GM12878 (cell line): Measurements from ENCODE around the gene NKAP. TPM values are rescaled to one million over a fixed set of nuclear protein-coding genes. Genes with fewer than 3 reads are reported as not detected.
A peak's percentile ranks its signal among the peaks of the same experiment; 100 is the strongest.

Experiments used
- ATAC-seq: fragments of 200-7000 bp; cut with Tn5 transposase; 3 replicates; pipeline ENCODE4 v1.9.1; 2020; ENCODE audit warnings: mild to moderate bottlenecking, moderate library complexity
- BruUV-seq: library from RNA; stranded (reverse); fragments of 400-500 nt; replicated peaks from 2 replicates; lab custom pipeline; 2021; lab: Mats Ljungman, UMichigan
- CTCF ChIA-PET: fragments of 300-600 bp; sonication (Branson Sonifier 250); formaldehyde crosslinking; extraction: SDS; loops from one replicate; lab custom pipeline; 2021; ENCODE audit warnings: inconsistent platforms; lab: Yijun Ruan, JAX
- POLR2A ChIA-PET: fragments of 350-600 bp; formaldehyde crosslinking; extraction: SDS; loops from one replicate; lab custom pipeline; 2021; ENCODE audit warnings: inconsistent platforms; lab: Charles Lee
- RAD21 ChIA-PET: fragments of 300-600 bp; sonication (Branson Sonifier 250); formaldehyde crosslinking; loops from one replicate; lab custom pipeline; 2023; ENCODE audit warnings: antibody characterized with exemption; ENCODE audit not compliant: unreplicated experiment; lab: Charles Lee
- SMC1A ChIA-PET: fragments of 300-600 bp; sonication (Branson Sonifier 250); formaldehyde crosslinking; loops from one replicate; lab custom pipeline; 2023; ENCODE audit not compliant: unreplicated experiment, uncharacterized antibody; lab: Charles Lee
- DNase-seq: peaks from one replicate; pipeline ENCODE4 v3.0.0-alpha.2; 2011; ENCODE audit warnings: low read depth, low spot score
- FAIRE-seq: peaks from 3 replicates; lab custom pipeline; 2011; peaks lifted over from hg19 to GRCh38; lab: Jason Lieb, UNC
- H2AFZ ChIP-seq: 2 replicates; pipeline ENCODE4 v1.6.0; 2011; ENCODE audit warnings: low read depth, low read length, control low read depth; ENCODE audit not compliant: control insufficient read depth
- H3K27ac ChIP-seq: 2 replicates; pipeline ENCODE4 v1.5.1; 2011; ENCODE audit warnings: control low read depth; ENCODE audit not compliant: control insufficient read depth, insufficient read depth
- H3K27me3 ChIP-seq, 2 experiments: replicated peaks in 1 of 2; 2 replicates each; pipeline versions ENCODE4 v1.6.0 to v1.6.1; 2011; ENCODE audit warnings: low read length in 1 of 2; ENCODE audit not compliant: control insufficient read depth in 2 of 2, insufficient read depth in 2 of 2
- H3K36me3 ChIP-seq, 2 experiments: 2 replicates each; pipeline ENCODE4 v1.5.1; 2011; ENCODE audit warnings: low read length in 1 of 2; ENCODE audit not compliant: control insufficient read depth in 2 of 2, insufficient read depth in 2 of 2
- H3K4me1 ChIP-seq: 2 replicates; pipeline ENCODE4 v1.6.1; 2011; ENCODE audit warnings: mild to moderate bottlenecking, low read length, moderate library complexity, mixed read lengths; ENCODE audit not compliant: control insufficient read depth, insufficient read depth
- H3K4me2 ChIP-seq: 2 replicates; pipeline ENCODE4 v1.6.0; 2011; ENCODE audit warnings: control low read depth; ENCODE audit not compliant: control insufficient read depth, insufficient read depth
- H3K4me3 ChIP-seq: fragments of 200-600 bp; sonication (generic); 2 replicates; pipeline ENCODE4 v1.5.1; 2016
- H3K79me2 ChIP-seq: 2 replicates; pipeline ENCODE4 v1.6.0; 2011; ENCODE audit warnings: low read length; ENCODE audit not compliant: control insufficient read depth, insufficient read depth
- H3K9ac ChIP-seq: 2 replicates; pipeline ENCODE4 v1.8.0; 2011; ENCODE audit warnings: low read length, control low read depth, mixed read lengths; ENCODE audit not compliant: control insufficient read depth, insufficient read depth
- H3K9me3 ChIP-seq: replicated peaks from 3 replicates; pipeline ENCODE4 v1.5.1; 2011; ENCODE audit warnings: mild to moderate bottlenecking, low read length; ENCODE audit not compliant: control insufficient read depth, insufficient read depth
- H4K20me1 ChIP-seq: 2 replicates; pipeline ENCODE4 v1.6.0; 2011; ENCODE audit not compliant: control insufficient read depth, insufficient read depth
- NFYB ChIP-seq: IDR thresholded peaks from 2 replicates; pipeline ENCODE4 v1.6.1; 2011; ENCODE audit warnings: low read depth, mild to moderate bottlenecking, low read length, improper control_type of control experiment, moderate library complexity; ENCODE audit not compliant: insufficient read depth
- SIN3A ChIP-seq: IDR thresholded peaks from 2 replicates; pipeline ENCODE4 v1.6.1; 2012; ENCODE audit warnings: low read depth, low read length, improper control_type of control experiment
- WGBS: methylation state at CpG from one replicate; pipeline ENCODE4 v1.1.6; 2016; ENCODE audit warnings: low lambda C conversion rate; ENCODE audit not compliant: insufficient replicate concordance, insufficient coverage; ENCODE audit errors: missing lambda C conversion rate; 5-methylcytosine and 5-hydroxymethylcytosine counted together
- in situ Hi-C: fragments of 300-500 bp; cut with MboI; formaldehyde crosslinking; loops from 9 replicates; pipeline ENCODE4 v1.14.3; 2018; ENCODE audit warnings: mixed read lengths
- intact Hi-C: fragments of 100-400 bp; cut with micrococcal nuclease; formaldehyde crosslinking; loops from one replicate; pipeline ENCODE4 v1.14.2; 2022; ENCODE audit not compliant: unreplicated experiment
- polyA plus RNA-seq, 11 experiments: library from polyadenylated mRNA; depleted of rRNA in 4 of 11; unstranded in 6 of 11; stranded (reverse) in 5 of 11; fragments of >200 nt; fragmentation: Nextera tagmentation in 4 of 11; fragmentation: Illumina TruSeq in 1 of 11; extraction: Ambion mirVana in 4 of 11; extraction: Trizol in 1 of 11; gene quantifications; 1 replicate in 1 of 11; 2 replicates in 10 of 11; pipeline versions ENCODE4 v1.2.1 to v1.2.3, GENCODE V29; 2011 to 2016; ENCODE audit warnings: inconsistent platforms in 2 of 11, missing spikeins in 2 of 11, low read depth in 1 of 11
- total RNA-seq, 4 experiments: library from RNA; depleted of rRNA in 3 of 4; stranded (reverse); fragments of >200 nt in 3 of 4; fragmentation: Illumina TruSeq in 1 of 4; extraction: Trizol in 1 of 4; gene quantifications; 2 replicates each; pipeline versions ENCODE4 v1.2.1 to v1.2.3, GENCODE V29; 2013 to 2021
- TF ChIP-seq, protein P1 (sequence below): IDR thresholded peaks from 2 replicates; pipeline ENCODE4 v1.6.1; 2011; ENCODE audit warnings: borderline replicate concordance, low read depth, mild to moderate bottlenecking, moderate library complexity, low read length; ENCODE audit not compliant: insufficient read depth, poor library complexity, severe bottlenecking

Gene NKAP
- total and polyA plus RNA-seq, 10 of the 15 experiments (the other 5 are each of a cell fraction or from before 2014, with no cell fraction given) = 2.4 to 6.9 (median 5.3) TPM

DNA sequence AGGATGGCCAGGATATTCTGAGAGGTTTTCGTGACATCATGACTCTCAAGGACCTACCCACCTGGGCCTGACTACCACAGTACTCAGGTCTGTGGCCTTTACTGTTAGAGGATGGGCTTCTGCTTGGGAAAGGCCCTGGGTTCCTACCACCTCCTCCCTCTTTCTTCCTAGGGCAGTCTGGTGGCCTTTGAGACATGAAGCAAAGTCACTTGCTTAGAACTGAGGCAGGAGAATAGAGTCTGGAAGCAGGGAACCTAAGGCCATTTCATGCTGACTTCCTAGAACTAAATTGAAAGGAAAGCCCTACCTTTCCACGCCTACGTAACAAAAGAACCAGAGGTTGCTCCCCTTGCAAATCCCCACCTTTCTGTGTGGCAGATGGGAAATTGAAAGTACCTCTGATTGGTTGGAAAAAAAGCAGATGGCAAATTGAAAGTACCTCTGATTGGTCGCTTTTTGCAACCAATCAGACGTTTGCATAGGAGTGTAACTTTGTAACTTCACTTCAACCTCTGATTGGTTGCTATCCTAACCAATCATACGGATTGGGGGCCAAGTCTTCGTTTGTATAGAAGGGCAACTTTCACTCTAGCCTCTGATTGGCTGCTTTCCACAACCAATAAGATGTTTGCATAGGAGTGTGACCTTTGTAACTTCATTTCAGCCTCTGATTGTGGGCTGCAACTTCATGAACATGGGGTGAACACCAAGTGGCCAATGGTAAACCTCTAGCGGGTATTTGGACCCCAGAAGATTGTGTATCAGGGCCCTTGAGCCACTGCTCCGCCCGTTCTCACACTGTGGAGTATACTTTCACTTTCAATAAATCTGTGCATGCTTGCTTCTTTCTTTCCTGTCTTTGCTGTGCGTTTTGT is 57.8 kb downstream of the NKAP start:
- WGBS = 66% methylated on average over 11 of the region's 11 CpGs
- no peak overlapping the region for H3K4me3 ChIP-seq
- H3K79me2 ChIP-seq = no peaks in the 10 kb centered on the region
- H3K27ac ChIP-seq = no peak overlapping the region
- H2AFZ ChIP-seq = no peak overlapping the region; the same call in 1 of the 2 replicates
- H3K9me3 ChIP-seq = no peaks in the 10 kb centered on the region
- ChIA-PET RAD21 (no interaction called here), CTCF (no interaction called here), SMC1A (no interaction called here), POLR2A (no interaction called here)
- no peak overlapping the region for H3K9ac ChIP-seq
- in situ Hi-C loops (no loop called here), intact Hi-C loops (loop anchor here (10.0 kb wide), 1 partner anchor 401 kb away; no protein-coding TSS in a partner anchor)
- FAIRE-seq (no peak), DNase-seq (no peak), ATAC-seq (peak; percentile 14; the same call in 2 of the 3 replicates)
- no peaks in the 10 kb centered on the region for H4K20me1 ChIP-seq
- H3K27me3 ChIP-seq = no peaks in the 10 kb centered on the region
- BruUV-seq = no TSS peak
- no peaks in the 10 kb centered on the region for H3K4me1 ChIP-seq
- H3K4me2 ChIP-seq = 0 out of 2 replicates have a peak overlapping the region, but pooled peaks have one; percentile 41
- no peaks in the 10 kb centered on the region for H3K36me3 ChIP-seq
- TF ChIP-seq, protein P1, sequence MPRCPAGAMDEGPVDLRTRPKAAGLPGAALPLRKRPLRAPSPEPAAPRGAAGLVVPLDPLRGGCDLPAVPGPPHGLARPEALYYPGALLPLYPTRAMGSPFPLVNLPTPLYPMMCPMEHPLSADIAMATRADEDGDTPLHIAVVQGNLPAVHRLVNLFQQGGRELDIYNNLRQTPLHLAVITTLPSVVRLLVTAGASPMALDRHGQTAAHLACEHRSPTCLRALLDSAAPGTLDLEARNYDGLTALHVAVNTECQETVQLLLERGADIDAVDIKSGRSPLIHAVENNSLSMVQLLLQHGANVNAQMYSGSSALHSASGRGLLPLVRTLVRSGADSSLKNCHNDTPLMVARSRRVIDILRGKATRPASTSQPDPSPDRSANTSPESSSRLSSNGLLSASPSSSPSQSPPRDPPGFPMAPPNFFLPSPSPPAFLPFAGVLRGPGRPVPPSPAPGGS = no peak
- TF ChIP-seq SIN3A = no peak
- peak; percentile 88 for TF ChIP-seq NFYB
